ENCODE measurements around the gene TIPIN.

DNA sequence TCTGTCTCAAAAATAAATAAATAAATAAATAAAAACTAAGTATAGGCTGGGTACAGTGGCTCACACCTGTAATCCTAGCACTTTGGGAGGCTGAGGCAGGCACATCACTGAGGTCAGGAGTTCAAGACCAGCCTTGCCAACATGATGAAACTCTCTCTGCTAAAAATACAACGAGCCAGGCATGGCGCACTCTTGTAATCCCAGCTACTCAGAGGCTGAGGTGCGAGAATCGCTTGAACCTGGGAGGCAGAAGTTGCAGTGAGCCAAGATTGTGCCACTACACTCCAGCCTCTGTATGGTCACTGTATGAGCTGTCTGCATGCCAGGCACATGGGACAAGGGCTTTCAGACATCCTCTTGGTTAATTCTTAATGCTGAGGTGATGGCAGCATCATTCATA, 28.7 kb downstream of the TIPIN start:
- no peak for TF ChIP-seq CTCF (IDR thresholded peaks at IDR 0.05)
- TF ChIP-seq POLR2A (IDR thresholded peaks at IDR 0.05): no peak
